Hepatocyte (in vitro differentiated cells): ENCODE data around the gene ARHGAP26. TPM values are rescaled to one million over a fixed set of nuclear protein-coding genes. Genes with fewer than 3 reads are reported as not detected.

Experiments used
- DNase-seq: peaks from one replicate; pipeline ENCODE4 v3.0.0-alpha.2; 2016; ENCODE audit warnings: low spot score
- H2AFZ ChIP-seq: fragments of 200-600 bp; sonication (generic); 2 replicates; pipeline ENCODE4 v1.6.0; 2016; ENCODE audit warnings: antibody characterized with exemption, mild to moderate bottlenecking
- H3K27ac ChIP-seq: fragments of 200-600 bp; sonication (generic); 2 replicates; pipeline ENCODE4 v1.5.1; 2016; ENCODE audit warnings: mild to moderate bottlenecking
- H3K27me3 ChIP-seq: fragments of 200-600 bp; sonication (generic); 2 replicates; pipeline ENCODE4 v1.6.1; 2016
- H3K36me3 ChIP-seq: fragments of 200-600 bp; sonication (generic); replicated peaks from 2 replicates; pipeline ENCODE4 v1.5.1; 2016; ENCODE audit warnings: low read depth; ENCODE audit not compliant: insufficient read depth
- H3K4me1 ChIP-seq: fragments of 200-600 bp; sonication (generic); 2 replicates; pipeline ENCODE4 v1.5.1; 2016; ENCODE audit warnings: mild to moderate bottlenecking, moderate library complexity; ENCODE audit not compliant: insufficient read depth
- H3K4me2 ChIP-seq: fragments of 200-600 bp; sonication (generic); 2 replicates; pipeline ENCODE4 v1.6.0; 2016
- H3K4me3 ChIP-seq: fragments of 200-600 bp; sonication (generic); 2 replicates; pipeline ENCODE4 v1.5.1; 2016; ENCODE audit warnings: mild to moderate bottlenecking
- H3K79me2 ChIP-seq: fragments of 200-600 bp; sonication (generic); 2 replicates; pipeline ENCODE4 v1.6.0; 2017; ENCODE audit warnings: mild to moderate bottlenecking
- H3K9me2 ChIP-seq: fragments of 200-600 bp; sonication (generic); replicated peaks from 2 replicates; pipeline ENCODE4 v1.6.0; 2017; ENCODE audit warnings: mild to moderate bottlenecking; ENCODE audit not compliant: insufficient read depth
- H3K9me3 ChIP-seq: fragments of 200-600 bp; sonication (generic); 2 replicates; pipeline ENCODE4 v1.5.1; 2016; ENCODE audit warnings: low read depth, mild to moderate bottlenecking
- H4K20me1 ChIP-seq: fragments of 200-600 bp; sonication (generic); 2 replicates; pipeline ENCODE4 v1.6.0; 2016; ENCODE audit warnings: mild to moderate bottlenecking; ENCODE audit not compliant: insufficient read depth, poor library complexity, severe bottlenecking
- EZH2 ChIP-seq: fragments of 200-600 bp; sonication (generic); IDR thresholded peaks from 2 replicates; pipeline ENCODE4 v1.6.1; 2016; ENCODE audit warnings: antibody characterized with exemption, mild to moderate bottlenecking, borderline replicate concordance
- EZH2phosphoT487 ChIP-seq: fragments of 200-600 bp; sonication (generic); IDR thresholded peaks from one replicate; pipeline ENCODE4 v1.6.1; 2018; ENCODE audit warnings: antibody characterized with exemption, mild to moderate bottlenecking, low read depth, moderate library complexity; ENCODE audit not compliant: unreplicated experiment, severe bottlenecking
- WGBS: methylation state at CpG from one replicate; pipeline ENCODE4 v1.1.6; 2016; ENCODE audit warnings: low lambda C conversion rate; ENCODE audit errors: missing lambda C conversion rate; 5-methylcytosine and 5-hydroxymethylcytosine counted together
- polyA plus RNA-seq: library from polyadenylated mRNA; unstranded; fragments of >200 nt; fragmentation: Nextera tagmentation; extraction: Ambion mirVana; gene quantifications from 2 replicates; pipeline ENCODE4 v1.2.1, GENCODE V29; 2016
- total RNA-seq: library from RNA; depleted of rRNA; stranded (reverse); fragments of >200 nt; gene quantifications from 2 replicates; pipeline ENCODE4 v1.2.3, GENCODE V29; 2014
- TF ChIP-seq, protein P1 (sequence below): fragments of 200-600 bp; sonication (generic); IDR thresholded peaks from 2 replicates; pipeline ENCODE4 v1.5.1; 2016; ENCODE audit warnings: antibody characterized with exemption, mild to moderate bottlenecking; ENCODE audit not compliant: poor library complexity

ARHGAP26 gene
- total and polyA plus RNA-seq, 2 experiments from 2014 or later = 16.5 to 19.8 TPM

DNA sequence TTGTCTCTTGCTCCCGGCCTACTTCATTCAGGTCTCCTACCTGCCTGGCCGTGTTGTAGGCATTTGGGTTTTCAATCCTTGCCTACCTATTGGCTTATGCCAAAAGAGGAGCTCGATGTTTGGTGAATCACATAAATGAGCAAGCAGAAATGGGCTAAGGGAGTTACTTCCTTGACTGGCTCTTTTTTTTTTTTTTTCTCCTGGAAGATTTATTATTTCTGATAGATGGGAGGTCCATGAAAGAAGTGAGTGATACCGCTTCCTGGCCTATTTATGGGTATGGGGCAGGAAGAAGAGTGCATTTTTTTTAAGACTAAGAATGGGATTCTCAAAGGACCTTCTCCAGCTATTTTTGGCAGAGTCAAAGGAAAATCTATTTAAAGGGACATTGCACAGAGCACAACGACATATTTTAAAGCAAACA, 294.1 kb downstream of the ARHGAP26 start:
- TF ChIP-seq EZH2phosphoT487 = no peak
- TF ChIP-seq EZH2 = no peak
- TF ChIP-seq, protein P1, sequence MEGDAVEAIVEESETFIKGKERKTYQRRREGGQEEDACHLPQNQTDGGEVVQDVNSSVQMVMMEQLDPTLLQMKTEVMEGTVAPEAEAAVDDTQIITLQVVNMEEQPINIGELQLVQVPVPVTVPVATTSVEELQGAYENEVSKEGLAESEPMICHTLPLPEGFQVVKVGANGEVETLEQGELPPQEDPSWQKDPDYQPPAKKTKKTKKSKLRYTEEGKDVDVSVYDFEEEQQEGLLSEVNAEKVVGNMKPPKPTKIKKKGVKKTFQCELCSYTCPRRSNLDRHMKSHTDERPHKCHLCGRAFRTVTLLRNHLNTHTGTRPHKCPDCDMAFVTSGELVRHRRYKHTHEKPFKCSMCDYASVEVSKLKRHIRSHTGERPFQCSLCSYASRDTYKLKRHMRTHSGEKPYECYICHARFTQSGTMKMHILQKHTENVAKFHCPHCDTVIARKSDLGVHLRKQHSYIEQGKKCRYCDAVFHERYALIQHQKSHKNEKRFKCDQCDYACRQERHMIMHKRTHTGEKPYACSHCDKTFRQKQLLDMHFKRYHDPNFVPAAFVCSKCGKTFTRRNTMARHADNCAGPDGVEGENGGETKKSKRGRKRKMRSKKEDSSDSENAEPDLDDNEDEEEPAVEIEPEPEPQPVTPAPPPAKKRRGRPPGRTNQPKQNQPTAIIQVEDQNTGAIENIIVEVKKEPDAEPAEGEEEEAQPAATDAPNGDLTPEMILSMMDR = no peak

DNA sequence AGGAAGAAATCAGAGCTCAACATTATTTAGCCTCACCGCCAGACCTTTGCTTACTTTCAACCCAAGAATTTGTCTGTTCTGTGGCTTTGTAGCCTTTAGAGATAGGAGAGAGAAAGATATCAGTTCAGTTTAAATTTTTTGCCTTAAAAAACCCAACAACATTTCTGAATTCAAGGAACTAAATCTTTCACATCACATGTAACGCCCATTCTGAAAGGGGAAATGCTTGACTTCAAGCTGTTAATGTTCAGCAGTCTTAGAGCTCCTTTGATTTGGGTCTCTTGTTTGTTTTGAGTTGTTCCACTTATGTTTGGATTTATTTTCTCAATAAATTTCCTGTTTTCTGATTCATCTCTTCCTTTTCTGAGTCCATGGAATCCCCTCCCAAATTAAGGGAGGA, 294.5 kb downstream of the ARHGAP26 start:
- H3K9me2 ChIP-seq = no peaks in the 10 kb centered on the region
- H2AFZ ChIP-seq = no peak overlapping the region
- no peaks in the 10 kb centered on the region for H3K9me3 ChIP-seq
- no peak overlapping the region for H3K4me3 ChIP-seq
- no peaks in the 10 kb centered on the region for H3K79me2 ChIP-seq
- H3K4me1 ChIP-seq = peaks cover 20% of the 10 kb centered on the region
- 76% methylated on average over 2 of the region's 2 CpGs for WGBS
- H3K4me2 ChIP-seq = no peak overlapping the region
- H3K36me3 ChIP-seq = no peaks in the 10 kb centered on the region
- H3K27me3 ChIP-seq = no peaks in the 10 kb centered on the region
- no peaks in the 10 kb centered on the region for H4K20me1 ChIP-seq
- H3K27ac ChIP-seq = peak overlapping the region; percentile 52
- TF ChIP-seq EZH2phosphoT487 (no peak), EZH2 (no peak)
- TF ChIP-seq, protein P1 = no peak
- DNase-seq = no peak

More for the DNA sequence above, 294.1 kb downstream of the ARHGAP26 start:
- Histone ChIP-seq H3K4me1 (peaks cover 24% of the 10 kb centered on the region), H2AFZ (no peak overlapping the region), H3K27me3 (no peaks in the 10 kb centered on the region), H3K27ac (peak overlapping the region; percentile 52), H3K9me2 (no peaks in the 10 kb centered on the region), H3K79me2 (no peaks in the 10 kb centered on the region), H3K4me2 (no peak overlapping the region), H4K20me1 (no peaks in the 10 kb centered on the region), H3K36me3 (no peaks in the 10 kb centered on the region), H3K9me3 (no peaks in the 10 kb centered on the region), H3K4me3 (no peak overlapping the region)
- no peak for DNase-seq
- 73% methylated on average over 5 of the region's 5 CpGs for WGBS

DNA sequence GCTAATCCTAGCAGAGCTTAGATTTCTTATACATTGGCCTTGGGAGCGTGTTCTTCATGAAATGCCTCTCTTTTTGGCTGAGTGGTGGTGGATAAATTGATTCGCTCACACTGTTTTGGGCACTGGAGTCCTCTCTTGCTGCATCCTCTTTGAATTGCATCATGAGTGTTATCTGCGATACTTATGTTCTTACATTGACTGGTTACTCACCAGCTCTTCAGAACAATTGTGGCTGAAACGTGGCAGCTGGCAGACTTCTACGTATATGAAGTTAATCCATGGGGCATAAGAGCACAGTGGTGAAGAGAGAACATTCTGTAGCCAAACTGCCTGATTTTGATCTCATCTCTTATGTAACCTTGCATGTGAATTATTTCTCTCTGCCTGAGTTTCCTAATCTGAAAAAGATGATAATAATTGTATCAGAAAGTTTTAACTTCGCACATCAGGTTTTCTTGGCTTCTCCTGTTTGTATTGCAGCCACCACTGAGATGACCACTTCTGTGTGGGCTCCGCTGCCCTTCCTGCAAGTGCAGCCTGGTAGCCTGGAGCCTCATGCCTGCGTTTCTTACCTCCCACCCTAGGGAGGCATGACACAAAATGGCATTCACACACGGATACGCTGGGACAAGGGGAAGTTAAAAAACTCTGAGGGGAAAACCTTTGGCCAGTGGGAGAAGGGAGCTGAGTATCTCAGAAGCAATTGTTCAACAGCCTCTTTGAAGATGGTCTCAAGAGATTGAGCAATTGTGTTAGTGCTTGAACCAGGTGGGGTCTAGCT, 295.2 kb downstream of the ARHGAP26 start:
- H3K27ac ChIP-seq = peak overlapping the region; percentile 52
- no peaks in the 10 kb centered on the region for H3K27me3 ChIP-seq
- no peaks in the 10 kb centered on the region for H3K79me2 ChIP-seq
- H3K4me2 ChIP-seq = no peak overlapping the region
- no peak overlapping the region for H3K4me3 ChIP-seq
- no peak for DNase-seq
- no peaks in the 10 kb centered on the region for H4K20me1 ChIP-seq
- WGBS = 85% methylated on average over 10 of the region's 10 CpGs
- TF ChIP-seq EZH2 (no peak), EZH2phosphoT487 (no peak)
- TF ChIP-seq, protein P1 = no peak
- peaks cover 15% of the 10 kb centered on the region for H3K4me1 ChIP-seq
- no peaks in the 10 kb centered on the region for H3K9me3 ChIP-seq
- no peak overlapping the region for H2AFZ ChIP-seq
- no peaks in the 10 kb centered on the region for H3K9me2 ChIP-seq
- no peaks in the 10 kb centered on the region for H3K36me3 ChIP-seq
